Fibroblast of skin of scalp (primary cell): ENCODE measurements around the gene SLC45A1.

Source experiments
- DNase-seq: peaks from one replicate; pipeline ENCODE4 v3.0.0-alpha.2; 2013

SLC45A1 gene

DNA sequence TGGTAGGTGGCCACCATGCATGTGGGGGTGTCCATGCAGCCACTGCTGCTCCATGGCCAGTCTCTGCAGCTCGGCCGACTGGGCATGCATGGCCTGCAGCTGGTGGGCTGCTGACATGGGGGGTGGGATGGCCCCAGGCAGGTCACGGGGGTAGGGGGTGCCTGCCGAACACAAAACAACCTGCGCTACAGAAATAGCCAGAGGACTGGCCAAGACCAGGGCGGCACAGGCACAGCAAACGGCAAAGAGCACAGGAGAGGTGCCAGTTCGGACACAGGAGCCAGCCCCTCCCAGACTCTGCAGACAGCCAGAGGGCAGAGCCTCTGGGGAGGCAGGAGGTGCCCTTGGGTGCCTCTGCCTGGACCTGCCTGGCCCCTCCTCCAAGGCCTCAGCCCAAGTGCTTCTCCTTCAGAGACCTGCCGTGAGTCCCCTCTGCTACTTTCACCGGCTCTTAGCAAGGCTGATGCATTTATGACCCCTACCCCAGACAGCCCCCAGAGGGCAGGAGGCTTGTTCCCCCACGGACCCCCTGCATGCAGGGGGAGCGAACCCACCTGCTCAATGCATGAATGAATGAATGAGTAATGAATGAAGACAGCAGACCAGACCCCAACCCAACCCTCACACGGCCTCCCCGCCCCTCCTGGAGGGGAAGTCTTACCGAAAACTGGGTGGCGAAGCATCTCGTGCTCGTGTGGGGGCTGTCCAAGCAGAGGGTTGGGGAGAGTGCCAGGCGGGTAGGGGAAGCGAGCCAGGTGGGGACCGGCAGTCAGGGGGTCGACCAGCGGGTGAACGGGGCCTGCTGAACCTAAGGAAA is 37.7 kb downstream of the SLC45A1 start:
- DNase-seq: no peak

DNA sequence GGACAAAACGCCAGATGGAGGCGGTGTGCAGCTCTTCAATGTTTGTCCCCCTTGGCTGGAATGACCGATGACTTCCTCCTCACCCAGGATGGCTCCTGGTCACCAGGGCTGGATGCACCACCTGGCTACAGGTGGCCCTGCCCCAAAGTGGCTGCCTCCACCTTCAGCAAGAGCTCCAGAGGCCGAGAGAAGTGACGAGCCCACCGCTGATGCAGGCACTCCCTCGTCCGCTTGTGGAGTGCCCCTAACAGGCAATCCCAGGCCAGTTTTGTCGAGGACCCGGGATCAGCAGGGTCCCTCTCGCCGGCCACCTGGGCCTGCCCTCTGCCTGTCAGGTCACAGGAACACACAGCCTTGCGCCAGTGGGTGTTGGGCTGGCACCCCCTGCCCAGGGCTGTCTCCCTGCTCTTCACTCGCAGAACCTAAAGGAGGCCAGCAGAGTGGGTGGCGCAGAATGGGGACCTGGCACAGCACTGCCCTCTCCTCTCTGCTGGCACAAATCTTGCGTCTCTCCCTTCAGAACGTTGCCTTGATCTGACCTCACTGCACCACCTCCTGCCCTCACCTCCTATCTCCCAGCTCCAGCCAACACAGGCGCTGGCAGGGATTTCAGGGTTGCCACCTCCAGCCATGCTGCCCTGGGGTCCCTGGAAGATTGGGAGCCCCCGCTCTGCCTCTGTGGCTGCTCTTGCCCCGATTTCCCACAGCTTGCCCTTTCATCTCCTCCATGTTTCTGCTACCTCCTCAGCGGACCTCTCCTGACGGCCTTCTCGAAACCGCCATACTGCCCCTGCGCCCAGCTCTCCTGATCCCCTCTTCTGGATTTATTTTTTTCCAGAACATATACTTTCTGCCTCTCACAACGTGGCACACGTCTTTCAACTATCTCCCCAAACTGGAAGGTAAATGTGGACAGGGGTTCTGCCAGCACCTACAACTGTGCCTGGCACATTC is 38.6 kb downstream of the SLC45A1 start:
- DNase-seq: no peak

DNA sequence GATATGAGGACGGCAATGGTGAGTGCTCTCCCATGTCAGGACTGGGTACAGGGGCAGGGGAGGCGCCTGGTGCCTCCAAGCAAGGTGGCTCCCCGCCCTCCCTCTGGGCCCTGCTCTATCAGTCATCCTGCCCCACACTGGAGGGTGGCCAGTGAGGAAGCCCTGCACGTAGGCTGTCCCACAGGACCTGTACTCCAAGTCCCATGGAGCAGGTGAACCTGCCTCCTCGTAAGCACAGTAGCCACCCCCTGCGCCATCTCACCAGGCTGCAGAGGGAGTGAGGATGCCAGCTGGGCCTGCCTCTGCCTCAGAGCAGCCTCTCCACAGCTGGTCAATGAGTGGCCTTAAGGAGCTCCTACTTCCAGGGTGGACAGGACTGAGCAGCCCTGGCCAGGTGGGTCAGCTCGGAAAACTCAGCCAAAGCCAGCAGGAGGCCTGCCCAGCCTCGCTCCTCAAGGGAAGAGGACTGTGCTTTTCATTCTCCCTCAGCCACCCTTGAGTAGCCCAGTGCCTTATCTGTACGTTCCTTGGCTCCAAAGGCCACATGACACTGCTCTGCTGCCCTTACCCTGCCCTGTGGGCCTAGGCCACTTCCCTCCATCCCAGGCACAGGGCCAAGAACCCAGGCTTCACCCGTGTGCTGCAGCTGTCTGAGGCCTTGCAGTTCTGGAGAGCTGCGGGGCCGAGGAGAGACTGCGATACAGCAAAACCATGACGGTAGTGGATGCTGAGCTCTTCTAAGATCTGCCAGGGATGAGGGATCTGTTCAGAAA is 39.6 kb downstream of the SLC45A1 start:
- no peak for DNase-seq

DNA sequence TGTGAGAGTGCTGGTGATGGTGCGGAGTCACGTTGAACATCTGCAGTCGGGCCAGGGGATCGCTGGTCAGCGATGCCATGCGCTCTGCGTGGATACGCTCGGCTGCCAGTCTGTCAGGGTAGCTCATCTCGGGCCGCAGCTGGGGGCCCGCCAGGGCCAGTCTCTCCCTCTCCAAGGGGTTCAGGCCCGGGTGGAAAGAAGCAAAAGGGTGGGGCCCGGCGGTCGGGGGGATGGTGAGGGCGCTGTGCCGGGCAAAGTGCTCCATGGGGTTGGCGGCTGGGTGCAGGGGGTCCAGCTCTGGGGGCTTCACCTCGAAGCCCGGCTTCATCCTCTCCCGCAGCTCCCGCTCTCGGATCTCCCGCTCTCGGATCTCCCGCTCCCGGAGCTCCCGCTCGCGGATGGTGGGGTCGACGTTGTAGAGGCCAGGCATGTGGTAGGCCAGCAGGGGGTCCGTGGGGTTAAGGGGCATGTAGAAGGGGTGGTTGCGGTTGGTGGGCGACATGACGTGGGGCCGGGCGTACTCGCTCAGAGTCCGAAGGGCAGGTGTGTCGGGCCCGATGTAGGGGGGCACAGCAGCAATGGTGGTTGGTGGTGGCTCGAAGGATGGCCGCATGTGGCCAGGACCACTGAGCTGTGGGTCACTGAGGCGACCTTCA is 40.5 kb downstream of the SLC45A1 start:
- DNase-seq: no peak

DNA sequence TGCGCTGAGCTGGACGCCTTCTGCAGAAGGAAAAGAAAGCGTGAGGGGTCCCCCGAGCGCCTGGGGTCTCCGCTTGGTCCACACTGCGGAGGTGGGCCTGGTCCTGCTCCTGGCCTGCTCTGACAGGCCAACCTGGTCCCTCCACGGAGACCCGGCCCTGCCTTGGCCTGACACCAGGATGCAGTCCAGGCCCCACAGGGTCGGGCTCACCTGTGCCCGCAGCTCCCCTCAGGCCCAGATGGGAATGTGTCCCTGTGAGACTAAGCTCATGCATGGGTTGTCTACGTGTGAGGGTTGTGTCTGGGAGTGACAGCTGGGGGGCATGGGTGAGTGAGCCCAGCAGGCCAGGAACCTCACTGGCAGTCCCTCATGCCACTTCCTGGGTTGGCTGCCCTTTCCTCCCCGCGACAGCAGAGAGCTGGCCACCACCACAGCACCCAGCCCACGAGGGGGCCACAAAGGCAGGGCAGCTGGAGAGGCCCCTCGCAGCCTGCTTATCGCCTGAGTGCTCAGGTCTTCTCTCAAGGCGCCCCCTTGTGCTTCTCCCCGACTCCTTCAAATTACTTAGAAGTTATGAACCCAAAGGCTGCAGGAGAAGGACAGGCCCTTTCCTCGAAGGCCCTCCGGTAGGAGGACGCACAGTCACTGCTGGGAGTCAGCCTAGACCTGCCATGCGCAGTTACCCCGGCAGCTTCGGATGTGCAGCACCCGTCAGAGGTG is 41.1 kb downstream of the SLC45A1 start:
- no peak for DNase-seq

DNA sequence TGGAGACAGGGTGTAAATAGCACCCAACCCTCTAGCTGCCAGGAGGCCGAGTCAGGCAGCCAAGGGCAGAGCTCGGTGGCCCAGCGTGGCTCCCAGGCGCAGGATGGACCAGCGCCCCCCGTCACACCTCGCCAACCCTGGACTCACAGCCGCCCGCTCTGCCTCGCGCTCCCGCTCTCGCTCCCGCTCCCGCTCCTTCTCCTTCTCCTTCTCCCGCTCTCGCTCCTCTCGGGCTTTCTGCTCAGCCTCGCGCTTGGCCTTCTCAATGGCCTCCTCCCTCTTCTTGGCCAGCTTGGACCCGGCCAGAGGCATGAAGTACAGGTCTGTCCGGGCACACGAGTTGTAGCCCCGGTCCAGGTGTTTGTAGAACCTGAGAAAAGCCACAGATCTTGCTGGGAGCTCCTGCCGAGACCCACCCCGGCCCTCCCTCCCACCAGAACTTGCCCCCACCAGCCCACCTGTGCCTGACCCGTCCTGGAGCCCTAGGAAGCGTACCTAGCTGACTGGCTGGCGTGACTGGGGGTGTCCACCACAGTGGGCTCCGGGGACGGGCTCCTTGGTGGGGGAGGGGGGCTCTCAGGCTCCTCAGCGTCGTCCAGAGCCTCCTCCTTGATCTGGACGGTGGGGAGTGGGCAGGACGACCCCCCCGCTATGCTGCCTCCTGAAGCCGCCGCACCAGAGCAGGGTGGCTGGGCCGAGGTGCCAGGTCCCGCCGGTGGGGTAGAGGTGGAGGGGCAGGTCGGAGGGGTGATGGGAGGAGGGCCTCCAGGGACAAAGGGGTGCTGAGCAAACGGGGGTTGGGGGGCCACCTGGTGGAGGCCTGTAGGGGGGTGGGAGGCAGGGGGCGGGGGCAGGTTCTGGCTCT is 41.9 kb downstream of the SLC45A1 start:
- DNase-seq: no peak

DNA sequence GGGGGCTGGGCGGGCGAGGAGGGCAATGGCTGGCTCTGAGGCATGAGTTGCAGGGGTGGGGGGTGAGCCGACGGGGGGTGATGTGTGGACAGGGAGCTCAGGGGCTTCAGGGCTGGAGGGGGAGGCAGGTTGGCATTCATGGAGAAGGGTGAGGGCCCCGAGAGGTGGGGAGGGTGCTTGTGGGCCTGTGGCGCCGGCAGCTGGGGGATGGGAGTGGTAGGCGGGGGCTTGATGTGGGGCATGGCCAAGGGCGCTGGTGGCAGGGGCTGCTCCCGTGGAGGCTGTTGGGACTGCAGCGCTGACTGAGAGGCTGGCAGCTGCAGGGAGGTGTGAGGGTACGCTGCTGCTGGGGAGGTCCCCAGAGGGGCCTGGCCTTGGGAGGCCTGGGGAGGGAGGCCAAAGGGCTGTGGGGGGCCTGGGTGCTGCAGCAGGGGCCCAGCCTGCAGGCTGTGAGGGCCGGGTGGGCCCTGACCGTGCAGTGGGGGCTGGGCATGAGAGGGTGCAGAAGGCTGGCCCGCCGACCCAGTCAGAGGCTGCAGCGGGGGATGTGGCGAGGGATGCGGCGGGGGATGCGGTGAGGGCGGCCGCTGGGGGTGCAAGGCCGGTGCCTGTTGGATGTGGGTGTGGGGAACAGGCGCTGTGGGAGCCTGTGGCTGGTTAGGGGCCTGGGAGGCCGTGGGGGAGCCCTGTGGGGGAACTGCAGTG is 42.7 kb downstream of the SLC45A1 start:
- DNase-seq: no peak

DNA sequence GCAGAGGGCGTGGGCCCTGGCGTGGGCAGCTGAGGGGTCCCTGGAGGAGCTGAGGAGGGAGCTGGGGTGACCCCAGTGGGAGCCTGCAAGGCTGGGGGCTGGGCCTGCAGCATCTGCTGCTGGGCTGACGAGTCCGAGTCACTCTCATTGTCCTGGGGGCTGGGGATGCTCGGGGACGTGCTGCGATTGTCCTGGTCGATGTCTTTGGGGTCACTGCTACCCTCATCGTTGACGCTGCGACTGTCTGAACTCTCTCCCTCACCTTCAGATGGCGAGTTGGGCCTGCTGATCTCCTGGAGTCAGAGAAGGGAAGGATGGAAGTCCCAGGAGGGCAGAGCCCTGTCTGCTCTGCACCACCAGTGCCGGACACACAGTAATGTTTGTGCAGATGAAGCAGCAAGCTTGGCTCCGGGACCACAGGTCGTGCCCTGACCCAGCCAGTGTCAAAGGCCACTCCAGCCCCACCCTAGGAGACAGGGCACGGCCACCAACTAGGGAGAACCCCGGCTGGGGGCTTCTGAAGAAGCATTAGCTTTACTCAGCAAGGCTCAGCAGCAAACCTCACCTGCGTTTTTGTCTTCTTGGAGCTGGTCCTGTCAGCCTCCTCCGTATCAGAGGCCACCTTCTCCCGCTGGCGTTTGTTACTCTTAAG is 43.4 kb downstream of the SLC45A1 start:
- DNase-seq: no peak

DNA sequence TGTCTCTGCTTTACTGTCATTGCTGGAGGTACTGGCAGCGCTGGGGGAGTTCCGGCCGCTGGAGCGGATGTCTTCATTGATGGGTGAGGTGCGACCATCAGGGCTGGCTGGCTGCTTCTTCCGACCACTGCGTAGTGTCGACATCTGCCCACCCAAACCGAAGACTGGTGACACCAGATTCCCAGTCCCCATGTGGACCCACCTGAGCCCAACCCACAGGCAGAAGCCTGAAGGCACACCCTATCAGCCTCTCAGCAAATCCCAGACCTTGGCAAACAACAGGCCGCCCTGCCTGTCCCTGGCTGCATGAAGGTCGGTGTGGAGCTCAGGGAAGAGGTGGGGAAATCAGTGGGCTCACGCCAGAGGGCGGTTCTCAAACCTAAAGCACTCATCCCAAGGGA is 44.8 kb downstream of the SLC45A1 start:
- no peak for DNase-seq

DNA sequence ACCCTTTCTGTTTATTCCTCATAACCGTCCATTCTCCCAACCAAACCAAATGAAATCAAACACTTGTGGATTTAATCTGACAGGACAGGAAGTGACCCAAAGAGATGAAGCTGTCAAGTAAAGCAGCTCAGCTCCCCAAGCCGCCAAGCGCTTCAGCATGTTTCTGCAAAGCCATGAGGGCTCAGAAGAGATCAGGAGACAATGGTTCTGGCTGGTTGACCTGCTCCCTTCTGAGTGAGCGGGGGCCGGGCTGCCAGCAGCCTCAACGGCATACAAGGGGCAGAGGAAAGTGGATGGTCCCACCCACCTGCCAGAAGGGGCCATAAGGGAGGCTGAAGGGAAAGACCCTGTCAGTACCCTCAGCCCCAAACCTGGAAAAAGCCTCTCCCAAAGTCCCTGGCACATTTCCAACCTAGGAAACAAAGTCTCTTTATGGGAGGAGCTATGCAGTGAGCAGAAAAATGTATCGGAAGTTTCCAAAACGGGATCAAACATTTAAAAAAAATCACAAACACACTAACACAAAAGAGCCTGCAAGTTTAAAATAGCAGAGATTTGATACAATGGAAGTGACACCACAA is 45.4 kb downstream of the SLC45A1 start:
- no peak for DNase-seq

DNA sequence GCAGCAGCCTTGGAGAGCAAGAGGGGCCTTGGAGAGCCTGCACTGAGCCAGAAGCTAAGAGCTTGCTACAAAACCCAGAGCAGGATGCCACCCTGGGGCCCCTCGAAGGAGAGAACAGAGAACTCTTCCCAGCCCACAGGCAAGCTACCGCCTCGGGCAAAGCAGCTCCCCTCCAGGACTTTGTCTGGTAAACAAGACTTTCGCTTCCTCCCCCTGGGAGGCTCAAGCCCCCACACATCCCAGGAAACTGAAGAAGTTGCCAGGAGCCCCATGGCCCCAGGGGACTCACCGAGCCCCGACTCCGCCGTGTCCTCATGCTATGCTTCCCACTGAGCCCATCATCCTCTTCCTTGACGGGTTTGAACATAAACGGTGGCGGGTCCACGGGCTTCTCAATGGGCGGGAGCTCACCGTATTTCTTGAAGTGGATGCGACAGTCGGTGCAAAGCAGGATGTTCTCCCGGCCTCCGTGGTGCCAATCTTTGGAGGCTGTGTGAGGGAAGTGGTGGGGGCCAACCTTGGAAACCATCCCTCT is 45.9 kb downstream of the SLC45A1 start:
- no peak for DNase-seq

DNA sequence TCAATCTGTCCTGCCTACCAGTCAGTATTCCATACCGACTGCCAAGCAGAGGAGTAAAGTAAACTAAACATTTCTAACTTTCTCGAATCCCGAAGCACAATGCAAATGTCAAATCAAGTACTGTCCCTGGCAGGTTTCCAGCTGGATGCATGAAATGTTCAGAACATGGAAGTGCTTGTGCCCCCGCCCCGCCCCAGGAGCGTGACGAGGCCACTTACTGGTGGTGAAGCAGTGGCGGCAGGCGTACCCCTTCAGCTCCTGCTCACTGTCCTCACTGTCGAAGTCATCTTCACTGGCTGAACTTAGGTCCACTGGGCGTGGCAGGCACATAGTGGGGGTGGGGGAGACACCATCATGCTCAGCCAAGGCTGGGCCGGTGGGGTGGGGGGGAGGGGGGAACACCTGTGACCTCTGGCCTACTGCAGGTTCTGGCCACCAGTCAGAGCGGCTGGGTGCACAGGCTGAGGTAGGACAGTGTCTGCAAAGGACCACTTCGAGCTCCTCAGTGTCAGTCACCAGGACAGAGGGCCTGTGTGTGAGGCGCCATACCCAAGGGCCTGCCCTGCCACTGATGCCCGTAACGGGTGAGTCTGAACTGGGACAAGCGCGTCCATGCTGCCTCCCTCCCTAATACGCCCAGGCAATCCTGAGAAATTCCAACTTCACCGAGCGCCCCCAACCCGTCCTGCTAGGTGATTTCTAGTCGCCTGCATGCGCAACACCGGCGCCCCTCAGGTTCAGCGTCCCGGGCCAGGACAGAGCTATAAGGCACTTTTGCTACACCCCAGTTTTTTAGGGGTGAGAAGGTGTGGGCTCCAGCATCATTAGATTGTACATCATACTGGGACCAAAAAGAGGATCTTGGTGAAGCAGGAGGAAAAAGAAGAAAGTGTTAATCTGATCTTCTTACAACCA is 46.9 kb downstream of the SLC45A1 start:
- no peak for DNase-seq

DNA sequence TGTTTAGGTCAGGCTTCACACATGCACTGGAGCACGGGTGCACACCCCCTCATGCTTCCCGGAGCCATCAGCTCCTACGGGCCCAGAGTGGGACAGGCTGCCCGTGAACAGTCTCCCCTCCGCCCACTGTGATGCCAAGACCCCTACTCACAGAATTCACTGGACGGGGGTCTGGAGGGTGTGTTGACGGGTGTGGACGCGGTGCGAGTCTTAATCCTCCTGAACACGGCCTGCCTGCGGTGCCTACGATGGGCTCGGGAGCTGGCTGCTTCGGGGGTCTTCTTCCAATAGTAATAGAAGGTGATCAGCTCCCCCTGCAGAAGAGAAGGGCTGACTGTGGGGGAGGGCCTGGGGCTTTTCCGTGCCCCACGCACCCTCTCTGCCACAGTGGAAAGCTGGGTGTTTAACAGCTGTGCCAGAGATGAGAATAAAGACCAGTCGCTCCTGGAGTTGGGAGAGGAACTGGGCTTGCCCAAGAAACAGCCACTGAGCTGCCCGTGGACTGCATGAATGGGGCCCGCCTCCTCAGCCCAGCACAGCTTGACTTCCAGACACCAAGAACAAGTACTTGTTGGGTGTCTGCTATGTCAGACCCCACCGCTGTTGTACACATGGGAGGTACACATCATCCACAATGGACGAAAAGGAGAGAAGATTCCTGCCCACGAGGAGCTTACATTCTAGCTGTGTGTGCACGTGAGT is 47.9 kb downstream of the SLC45A1 start:
- DNase-seq: no peak

DNA sequence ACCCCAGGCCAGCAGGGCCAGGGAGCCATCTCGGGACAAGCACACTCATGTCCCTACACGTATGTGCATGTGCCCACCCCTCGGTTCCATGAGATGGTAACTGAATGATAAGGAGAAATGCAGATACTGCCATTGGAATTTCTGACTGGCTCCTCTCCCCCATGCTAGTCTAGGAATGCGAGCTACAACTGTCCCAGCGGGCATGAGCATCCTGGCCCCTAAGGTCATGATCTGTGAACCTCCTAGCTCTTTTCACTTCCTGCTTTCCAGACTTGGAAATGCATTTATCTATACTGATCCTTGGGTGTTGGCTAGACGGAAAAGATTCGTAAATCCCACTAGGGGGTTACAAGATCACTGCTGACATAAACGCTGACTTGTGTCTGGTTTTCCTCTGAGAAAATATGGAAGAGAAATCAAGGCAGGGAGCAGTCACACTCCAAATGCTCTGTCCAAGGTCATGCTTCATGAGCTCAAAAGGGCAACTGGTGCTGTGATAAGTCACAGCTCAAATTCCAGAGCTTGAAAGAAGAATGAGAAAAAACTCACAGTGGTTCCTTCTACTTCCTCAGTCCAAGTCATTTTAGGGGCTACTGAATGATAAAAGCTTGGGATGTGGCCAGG is 49.8 kb downstream of the SLC45A1 start:
- DNase-seq: no peak

DNA sequence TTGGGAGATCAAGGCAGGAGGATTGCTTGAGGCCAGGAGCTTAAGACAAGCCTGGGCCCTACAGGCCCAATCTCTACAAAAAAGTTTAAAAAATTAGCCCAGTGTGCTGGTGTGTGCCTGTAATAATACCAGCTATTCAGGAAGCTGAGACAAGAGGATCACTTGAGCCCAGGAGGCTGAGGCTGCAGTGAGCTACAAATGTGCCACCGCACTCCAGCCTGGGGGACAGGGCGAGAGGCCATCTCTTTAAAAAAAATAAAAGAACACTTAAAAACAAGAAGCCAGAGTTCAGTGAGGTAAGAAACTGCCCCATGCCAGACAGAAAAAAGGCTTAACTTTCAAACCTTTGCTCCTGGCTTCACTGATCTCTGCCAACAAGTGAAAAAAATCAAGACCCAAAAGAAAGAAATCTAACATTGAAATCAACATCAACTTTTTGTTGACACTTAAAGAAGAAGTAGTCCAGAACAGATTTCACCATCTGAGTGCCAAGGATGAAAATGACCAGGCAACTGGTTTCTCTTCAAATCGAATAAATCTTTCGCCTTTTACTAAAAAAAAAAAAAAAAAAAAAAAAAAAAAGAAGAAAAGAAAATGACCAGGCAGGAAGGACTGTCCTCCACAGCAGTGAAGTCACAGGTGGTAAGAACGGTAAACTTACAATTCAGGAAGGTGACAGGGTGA is 51.2 kb downstream of the SLC45A1 start:
- no peak for DNase-seq
